Hepatocyte (in vitro differentiated cells): ENCODE measurements around the gene PFKM. TPM values are rescaled to one million over a fixed set of nuclear protein-coding genes. Genes with fewer than 3 reads are reported as not detected.

ENCODE experiments used
- DNase-seq: peaks from one replicate; pipeline ENCODE4 v3.0.0-alpha.2; 2016; ENCODE audit warnings: low spot score
- H2AFZ ChIP-seq: fragments of 200-600 bp; sonication (generic); 2 replicates; pipeline ENCODE4 v1.6.0; 2016; ENCODE audit warnings: antibody characterized with exemption, mild to moderate bottlenecking
- H3K27ac ChIP-seq: fragments of 200-600 bp; sonication (generic); 2 replicates; pipeline ENCODE4 v1.5.1; 2016; ENCODE audit warnings: mild to moderate bottlenecking
- H3K27me3 ChIP-seq: fragments of 200-600 bp; sonication (generic); 2 replicates; pipeline ENCODE4 v1.6.1; 2016
- H3K36me3 ChIP-seq: fragments of 200-600 bp; sonication (generic); replicated peaks from 2 replicates; pipeline ENCODE4 v1.5.1; 2016; ENCODE audit warnings: low read depth; ENCODE audit not compliant: insufficient read depth
- H3K4me1 ChIP-seq: fragments of 200-600 bp; sonication (generic); 2 replicates; pipeline ENCODE4 v1.5.1; 2016; ENCODE audit warnings: mild to moderate bottlenecking, moderate library complexity; ENCODE audit not compliant: insufficient read depth
- H3K4me2 ChIP-seq: fragments of 200-600 bp; sonication (generic); 2 replicates; pipeline ENCODE4 v1.6.0; 2016
- H3K4me3 ChIP-seq: fragments of 200-600 bp; sonication (generic); 2 replicates; pipeline ENCODE4 v1.5.1; 2016; ENCODE audit warnings: mild to moderate bottlenecking
- H3K79me2 ChIP-seq: fragments of 200-600 bp; sonication (generic); 2 replicates; pipeline ENCODE4 v1.6.0; 2017; ENCODE audit warnings: mild to moderate bottlenecking
- H3K9me2 ChIP-seq: fragments of 200-600 bp; sonication (generic); replicated peaks from 2 replicates; pipeline ENCODE4 v1.6.0; 2017; ENCODE audit warnings: mild to moderate bottlenecking; ENCODE audit not compliant: insufficient read depth
- H3K9me3 ChIP-seq: fragments of 200-600 bp; sonication (generic); 2 replicates; pipeline ENCODE4 v1.5.1; 2016; ENCODE audit warnings: low read depth, mild to moderate bottlenecking
- H4K20me1 ChIP-seq: fragments of 200-600 bp; sonication (generic); 2 replicates; pipeline ENCODE4 v1.6.0; 2016; ENCODE audit warnings: mild to moderate bottlenecking; ENCODE audit not compliant: insufficient read depth, poor library complexity, severe bottlenecking
- CTCF ChIP-seq: fragments of 200-600 bp; sonication (generic); IDR thresholded peaks from 2 replicates; pipeline ENCODE4 v1.5.1; 2016; ENCODE audit warnings: antibody characterized with exemption, mild to moderate bottlenecking; ENCODE audit not compliant: poor library complexity
- EZH2 ChIP-seq: fragments of 200-600 bp; sonication (generic); IDR thresholded peaks from 2 replicates; pipeline ENCODE4 v1.6.1; 2016; ENCODE audit warnings: antibody characterized with exemption, mild to moderate bottlenecking, borderline replicate concordance
- EZH2phosphoT487 ChIP-seq: fragments of 200-600 bp; sonication (generic); IDR thresholded peaks from one replicate; pipeline ENCODE4 v1.6.1; 2018; ENCODE audit warnings: antibody characterized with exemption, mild to moderate bottlenecking, low read depth, moderate library complexity; ENCODE audit not compliant: unreplicated experiment, severe bottlenecking
- WGBS: methylation state at CpG from one replicate; pipeline ENCODE4 v1.1.6; 2016; ENCODE audit warnings: low lambda C conversion rate; ENCODE audit errors: missing lambda C conversion rate; 5-methylcytosine and 5-hydroxymethylcytosine counted together
- polyA plus RNA-seq: library from polyadenylated mRNA; unstranded; fragments of >200 nt; fragmentation: Nextera tagmentation; extraction: Ambion mirVana; gene quantifications from 2 replicates; pipeline ENCODE4 v1.2.1, GENCODE V29; 2016
- total RNA-seq: library from RNA; depleted of rRNA; stranded (reverse); fragments of >200 nt; gene quantifications from 2 replicates; pipeline ENCODE4 v1.2.3, GENCODE V29; 2014

PFKM gene
- total RNA-seq (45.6 and 49.1 TPM in 2 replicates), polyA plus RNA-seq (51.9 and 57.0 TPM in 2 replicates)

DNA sequence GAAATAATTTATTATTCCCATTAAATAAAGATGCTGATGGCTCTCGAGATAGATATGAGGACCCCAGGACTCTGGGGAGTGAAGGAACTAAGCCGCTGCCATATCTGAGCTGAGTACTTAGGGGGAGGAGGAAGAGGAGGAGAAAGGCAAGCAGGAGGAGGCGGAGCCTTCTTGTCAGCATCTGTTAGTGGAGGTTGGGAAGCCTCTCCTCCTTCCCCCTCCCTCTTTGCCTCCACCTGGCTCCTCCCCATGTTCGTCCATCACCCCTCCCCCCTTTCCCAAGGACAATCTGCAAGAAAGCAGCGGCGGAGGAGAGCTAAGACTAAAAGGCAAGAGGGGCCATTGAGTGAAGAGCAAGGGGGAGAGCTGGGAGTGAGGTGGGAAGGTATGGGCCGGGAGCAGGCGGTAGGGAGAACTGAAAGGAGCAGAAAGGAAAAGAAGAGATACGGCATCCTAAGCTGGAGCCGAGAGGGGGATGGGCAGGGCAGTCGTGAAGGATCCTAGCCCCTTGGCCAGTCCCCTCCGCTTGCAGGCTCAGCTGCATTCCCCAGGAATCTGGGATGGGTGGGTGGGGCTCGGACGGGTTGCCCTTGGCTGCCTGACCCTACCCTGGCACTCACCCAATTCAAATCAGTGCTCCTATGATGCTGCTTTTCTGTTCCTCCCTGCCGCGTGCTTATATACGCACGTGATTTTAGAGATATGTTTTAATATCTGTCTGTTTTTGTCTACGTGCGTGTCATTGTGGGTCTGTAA, at the start of gene PFKM:
PFKM (plus strand) TSS at position 287 of the 756 bp plus-strand sequence. CDS start 3,411 bp downstream, outside the sequence.
- Histone ChIP-seq H3K27me3 (no peaks in the 10 kb centered on the region), H3K4me3 (peak within 1 kb of the TSS; percentile 76), H3K9me3 (no peaks in the 10 kb centered on the region), H3K9me2 (no peaks in the 10 kb centered on the region), H4K20me1 (no peaks in the 10 kb centered on the region), H2AFZ (peak within 1 kb of the TSS; percentile 67), H3K27ac (peak within 1 kb of the TSS; percentile 67), H3K4me2 (peak within 1 kb of the TSS; percentile 78), H3K79me2 (peaks cover 28% of the 10 kb centered on the region), H3K4me1 (peaks cover 3% of the 10 kb centered on the region), H3K36me3 (no peaks in the 10 kb centered on the region)
- no peak for TF ChIP-seq EZH2
- TF ChIP-seq CTCF: no peak
- no peak for TF ChIP-seq EZH2phosphoT487
- WGBS: under 1% methylated on average over 20 of the region's 20 CpGs
- DNase-seq: peak; percentile 93

DNA sequence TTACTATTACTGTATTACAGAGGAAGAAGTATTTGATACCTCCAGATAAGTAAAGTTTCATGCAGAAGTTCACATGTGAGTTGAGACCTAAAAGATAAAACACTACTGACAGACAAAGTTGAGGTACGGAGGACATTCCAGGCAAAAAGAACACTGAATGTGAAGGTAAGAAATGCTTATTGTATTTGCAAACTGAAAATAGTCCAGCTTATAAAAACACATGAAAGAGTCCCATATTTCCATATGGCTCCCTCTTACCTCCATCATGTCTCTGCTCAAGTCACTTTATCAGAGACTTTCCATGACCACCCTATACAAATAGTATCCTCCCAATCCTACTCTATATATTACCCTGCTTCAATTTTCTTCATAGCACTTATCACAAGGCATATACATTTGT, 49.1 kb upstream of the PFKM start:
- TF ChIP-seq EZH2 (no peak), EZH2phosphoT487 (no peak), CTCF (no peak)
- Histone ChIP-seq H3K4me2 (no peak overlapping the region), H3K27me3 (no peaks in the 10 kb centered on the region), H3K79me2 (no peaks in the 10 kb centered on the region), H3K9me3 (no peaks in the 10 kb centered on the region), H3K9me2 (no peaks in the 10 kb centered on the region), H4K20me1 (no peaks in the 10 kb centered on the region), H2AFZ (no peak overlapping the region), H3K4me3 (no peak overlapping the region), H3K4me1 (no peaks in the 10 kb centered on the region), H3K36me3 (no peaks in the 10 kb centered on the region), H3K27ac (no peak overlapping the region)
- 97% methylated on average over 1 of the region's 1 CpG for WGBS
- DNase-seq: no peak

DNA sequence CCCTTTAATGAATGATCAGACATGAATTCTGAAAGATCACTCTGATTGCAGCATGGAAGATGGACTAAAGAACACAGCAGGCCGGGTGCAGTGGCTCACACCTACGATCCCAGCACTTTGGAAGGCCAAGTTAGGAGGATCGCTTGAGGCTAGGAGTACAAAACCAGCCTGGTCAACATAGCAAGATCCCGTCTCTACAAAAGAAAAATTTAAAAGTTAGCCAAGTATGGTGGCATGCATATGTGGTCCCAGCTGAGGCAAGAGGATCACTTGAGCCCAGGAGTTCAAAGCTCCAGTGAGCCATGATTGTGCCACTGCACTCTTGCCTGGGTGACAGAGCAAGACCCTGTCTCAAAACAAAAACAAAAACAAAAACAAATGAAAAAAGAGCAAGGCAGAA, 48.4 kb upstream of the PFKM start:
- no peaks in the 10 kb centered on the region for H3K79me2 ChIP-seq
- H3K27ac ChIP-seq: no peak overlapping the region
- no peaks in the 10 kb centered on the region for H3K36me3 ChIP-seq
- WGBS: 97% methylated on average over 4 of the region's 4 CpGs
- no peaks in the 10 kb centered on the region for H4K20me1 ChIP-seq
- no peak for DNase-seq
- H3K4me2 ChIP-seq: no peak overlapping the region
- H3K9me3 ChIP-seq: no peaks in the 10 kb centered on the region
- H3K4me1 ChIP-seq: no peaks in the 10 kb centered on the region
- TF ChIP-seq EZH2 (no peak), CTCF (no peak), EZH2phosphoT487 (no peak)
- no peaks in the 10 kb centered on the region for H3K9me2 ChIP-seq
- no peak overlapping the region for H2AFZ ChIP-seq
- no peaks in the 10 kb centered on the region for H3K27me3 ChIP-seq
- no peak overlapping the region for H3K4me3 ChIP-seq
